Urinary bladder (tissue), 4 donors: Measurements from ENCODE around the gene WDR82. TPM values are rescaled to one million over a fixed set of nuclear protein-coding genes. Genes with fewer than 3 reads are reported as not detected.

Source experiments
- DNase-seq: peaks from one replicate; pipeline ENCODE4 v3.0.0-alpha.2; 2015; ENCODE audit errors: extremely low spot score
- H3K27ac ChIP-seq: one replicate; pipeline ENCODE4 v1.5.1; 2013; ENCODE audit warnings: low read depth, mild to moderate bottlenecking, moderate library complexity
- H3K36me3 ChIP-seq: one replicate; pipeline ENCODE4 v1.6.1; 2013; ENCODE audit warnings: mild to moderate bottlenecking, moderate library complexity; ENCODE audit not compliant: insufficient read depth
- H3K4me1 ChIP-seq: one replicate; pipeline ENCODE4 v1.6.1; 2013; ENCODE audit warnings: mild to moderate bottlenecking, moderate library complexity; ENCODE audit not compliant: insufficient read depth
- H3K4me3 ChIP-seq: one replicate; pipeline ENCODE4 v1.5.1; 2013; ENCODE audit warnings: low read depth, low read length
- WGBS: extraction: QIAGEN DNeasy Blood & Tissue Kit; methylation state at CpG from one replicate; pipeline ENCODE4 v1.1.7; 2013; 5-methylcytosine and 5-hydroxymethylcytosine counted together
- polyA plus RNA-seq: library from polyadenylated mRNA; stranded (reverse); fragments of 200-250 nt; gene quantifications from one replicate; pipeline ENCODE4 v1.2.3, GENCODE V29; 2013
- total RNA-seq: library from RNA; depleted of rRNA; stranded (reverse); fragments of >200 nt; gene quantifications from one replicate; pipeline ENCODE4 v1.2.3, GENCODE V29; 2014
- donor health status: healthy with polysubstance abuse.
- donor health status: healthy.

Gene WDR82
- total and polyA plus RNA-seq, 2 donors = 70.2 to 73.7 TPM

DNA sequence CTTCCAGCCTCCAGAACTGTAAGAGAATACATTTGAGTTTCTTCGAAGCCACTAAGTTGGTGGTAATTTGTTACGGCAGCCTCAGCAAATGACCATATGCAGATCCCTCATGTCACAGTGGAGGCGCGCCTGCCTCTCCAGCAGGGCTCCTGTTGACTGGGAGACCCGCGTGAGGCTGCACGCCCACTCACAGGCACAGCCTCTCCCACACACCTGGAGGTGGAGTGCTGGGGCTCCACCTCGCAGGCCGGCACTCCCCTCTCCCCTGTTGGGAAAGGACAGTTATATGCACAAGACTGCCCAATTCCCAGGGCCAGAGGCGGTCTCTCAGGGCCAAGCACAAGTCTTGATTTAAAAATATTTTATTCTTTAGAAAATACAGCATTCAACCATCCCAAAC is 50.2 kb downstream of the WDR82 start:
- Histone ChIP-seq H3K36me3 (peaks cover 5% of the 10 kb centered on the region), H3K4me3 (no peak overlapping the region), H3K4me1 (no peaks in the 10 kb centered on the region), H3K27ac (no peak overlapping the region)
- WGBS = 87% methylated on average over 10 of the region's 10 CpGs
- DNase-seq = no peak

DNA sequence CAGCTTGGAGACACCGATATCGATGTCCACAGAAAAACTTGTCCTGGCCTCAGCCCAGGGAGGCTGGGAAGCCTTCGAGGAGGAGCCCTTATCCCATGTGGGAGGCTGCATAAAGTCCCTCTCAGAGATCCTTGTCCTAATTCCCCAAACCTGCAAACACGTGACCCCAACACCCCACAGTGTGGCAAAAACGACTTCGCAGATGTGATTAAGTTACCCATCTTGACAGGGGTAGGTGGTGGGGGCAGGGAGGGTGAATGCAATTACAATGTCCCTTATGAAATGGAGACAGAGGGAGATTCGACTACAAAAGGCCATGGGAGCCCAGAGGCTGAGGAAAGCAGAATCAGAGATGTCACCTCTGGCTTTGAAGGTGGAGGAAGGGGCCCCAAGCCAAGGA is 50.7 kb downstream of the WDR82 start:
- H3K4me3 ChIP-seq = no peak overlapping the region
- H3K27ac ChIP-seq = no peak overlapping the region
- 79% methylated on average over 7 of the region's 7 CpGs for WGBS
- no peak for DNase-seq
- peaks cover 5% of the 10 kb centered on the region for H3K36me3 ChIP-seq
- H3K4me1 ChIP-seq = no peaks in the 10 kb centered on the region

DNA sequence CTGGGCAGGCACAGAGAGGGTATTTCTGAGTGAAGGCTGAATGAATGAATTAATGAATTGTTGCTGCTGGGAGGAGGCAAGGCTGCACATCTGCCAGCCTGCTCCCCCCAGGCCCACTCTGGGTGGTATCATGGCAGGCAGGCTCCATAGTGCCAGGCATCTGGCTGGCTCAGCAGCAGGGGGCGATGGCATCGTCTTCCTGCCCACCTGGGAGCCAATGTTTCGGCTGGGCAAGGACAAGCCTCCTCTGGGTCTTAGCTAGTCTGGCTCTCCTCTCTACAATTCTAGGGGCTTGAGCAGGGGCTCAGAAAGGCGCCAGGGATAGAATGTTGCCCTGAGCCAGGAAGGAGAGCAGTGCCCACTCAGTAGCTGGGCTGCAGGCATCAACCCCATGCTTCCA is 51.3 kb downstream of the WDR82 start:
- 89% methylated on average over 4 of the region's 4 CpGs for WGBS
- no peaks in the 10 kb centered on the region for H3K4me1 ChIP-seq
- no peak overlapping the region for H3K4me3 ChIP-seq
- no peak overlapping the region for H3K27ac ChIP-seq
- DNase-seq = no peak
- H3K36me3 ChIP-seq = peaks cover 5% of the 10 kb centered on the region

DNA sequence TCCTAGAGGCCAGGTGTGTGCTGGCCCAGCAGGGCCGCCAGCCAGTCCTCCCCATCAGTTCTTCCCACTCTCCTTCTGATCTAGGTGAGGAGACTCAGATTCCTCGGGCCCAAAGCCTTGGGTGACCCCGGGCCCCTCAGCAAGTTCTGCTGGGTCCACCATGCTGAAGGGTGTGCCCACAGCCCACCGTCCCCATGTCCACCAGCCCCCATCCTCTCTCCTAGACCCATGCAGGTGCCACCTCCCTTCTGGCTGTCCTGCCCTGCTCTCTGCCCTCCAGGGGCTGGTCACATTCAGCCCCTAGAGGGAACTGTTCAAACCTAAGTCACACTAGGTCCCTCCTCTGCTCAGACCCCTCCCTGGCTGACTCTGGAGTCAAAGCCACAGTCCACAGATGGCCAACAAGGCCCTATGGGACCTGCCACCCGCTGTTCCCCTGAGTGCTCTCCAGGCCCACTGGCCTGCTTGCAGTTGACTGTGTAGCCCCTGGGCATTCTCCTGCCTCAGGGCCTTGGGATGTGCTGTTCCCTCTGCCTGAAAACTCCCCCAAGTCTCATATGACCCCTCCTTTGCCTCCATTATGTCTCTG is 52.1 kb downstream of the WDR82 start:
- no peak for DNase-seq
- no peaks in the 10 kb centered on the region for H3K4me1 ChIP-seq
- no peak overlapping the region for H3K4me3 ChIP-seq
- H3K27ac ChIP-seq = no peak overlapping the region
- H3K36me3 ChIP-seq = peaks cover 5% of the 10 kb centered on the region
- 82% methylated on average over 5 of the region's 5 CpGs for WGBS

DNA sequence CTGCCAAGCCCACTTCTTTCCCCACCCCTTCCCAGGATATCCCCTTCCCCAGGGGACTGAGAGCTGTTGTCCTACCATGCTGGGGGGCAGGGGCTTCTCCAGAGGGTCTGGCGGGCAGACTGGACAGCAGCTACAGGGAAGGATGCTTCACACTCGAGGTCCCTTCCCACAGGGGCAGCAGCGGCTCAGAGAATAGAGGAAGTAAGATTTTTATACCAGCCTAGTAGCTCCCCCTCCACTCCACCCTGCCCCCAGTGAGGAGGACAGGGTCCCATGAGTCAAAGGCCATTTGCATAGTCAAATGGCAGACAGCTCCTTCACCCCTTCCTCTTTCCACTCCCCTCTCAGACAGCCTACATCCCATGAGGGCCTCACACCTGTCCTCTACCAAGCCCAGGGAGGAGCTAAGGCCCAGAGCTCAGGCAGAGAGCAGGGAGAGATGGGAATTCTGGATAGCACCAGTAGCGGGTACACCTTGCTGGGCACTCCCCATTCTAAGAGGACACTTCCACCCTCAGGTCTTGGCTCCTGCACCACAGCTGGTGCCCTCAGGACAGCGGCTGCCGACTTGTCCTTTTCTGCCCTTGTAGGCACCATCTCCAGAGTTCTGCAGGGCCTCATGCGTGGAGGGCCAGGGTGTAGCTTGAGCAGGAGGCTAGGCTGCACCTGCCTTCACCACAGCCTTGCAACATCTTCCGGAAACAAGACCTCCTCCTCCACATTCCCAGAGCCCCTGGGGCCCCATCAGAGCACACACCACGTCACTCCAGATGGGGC is 52.8 kb downstream of the WDR82 start, which contains the start of gene TLR9:
Gene TLR9 (minus strand): TSS at position 194 of the 777 bp plus-strand sequence. CDS start 116 bp downstream, at position 78.
- H3K4me3 ChIP-seq = no peak within 1 kb of the TSS
- no peak for DNase-seq
- peaks cover 5% of the 10 kb centered on the region for H3K36me3 ChIP-seq
- 73% methylated on average over 9 of the region's 9 CpGs for WGBS
- H3K27ac ChIP-seq = no peak within 1 kb of the TSS
- H3K4me1 ChIP-seq = no peaks in the 10 kb centered on the region

DNA sequence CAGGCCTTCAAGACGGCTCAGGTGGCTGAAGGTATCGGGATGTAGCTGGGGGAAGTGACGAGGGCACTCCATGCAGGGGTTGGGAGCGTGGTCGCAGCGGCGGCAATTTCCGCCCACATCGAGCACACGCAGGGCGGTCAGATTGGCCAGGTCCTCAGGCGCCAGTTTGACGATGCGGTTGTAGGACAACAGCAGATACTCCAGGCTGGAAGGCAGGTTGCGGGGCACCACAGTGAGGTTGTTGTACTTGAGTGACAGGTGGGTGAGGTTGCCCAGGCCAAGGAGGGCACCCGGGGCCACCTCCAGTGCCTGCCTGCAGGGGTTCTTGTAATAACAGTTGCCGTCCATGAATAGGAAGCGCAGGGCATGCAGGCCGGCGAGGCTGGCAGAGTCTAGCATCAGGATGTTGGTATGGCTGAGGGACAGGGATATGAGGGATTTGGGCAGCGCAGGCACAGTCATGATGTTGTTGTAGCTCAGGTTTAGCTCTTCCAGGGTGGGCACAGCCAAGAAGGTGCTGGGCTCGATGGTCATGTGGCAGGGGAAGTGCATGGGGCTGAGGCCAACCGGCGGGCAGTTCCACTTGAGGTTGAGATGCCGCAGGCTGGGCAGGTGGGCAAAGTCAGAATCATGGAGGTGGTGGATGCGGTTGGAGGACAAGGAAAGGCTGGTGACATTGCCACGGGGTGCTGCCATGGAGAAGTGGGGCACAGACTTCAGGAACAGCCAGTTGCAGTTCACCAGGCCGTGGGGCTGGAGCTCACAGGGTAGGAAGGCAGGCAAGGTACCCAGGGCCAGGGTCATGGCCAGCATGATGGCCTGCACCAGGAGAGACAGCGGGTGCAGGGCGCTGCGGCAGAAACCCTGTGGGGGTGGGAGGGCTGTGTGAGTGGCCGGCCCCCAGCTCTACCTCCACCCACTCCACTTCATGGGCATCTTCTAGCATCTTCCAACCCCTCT is 54.7 kb downstream of the WDR82 start:
- 94% methylated on average over 32 of the region's 32 CpGs for WGBS
- H3K36me3 ChIP-seq = peaks cover 1% of the 10 kb centered on the region
- no peak for DNase-seq
- H3K27ac ChIP-seq = no peak overlapping the region
- H3K4me1 ChIP-seq = no peaks in the 10 kb centered on the region
- H3K4me3 ChIP-seq = no peak overlapping the region

DNA sequence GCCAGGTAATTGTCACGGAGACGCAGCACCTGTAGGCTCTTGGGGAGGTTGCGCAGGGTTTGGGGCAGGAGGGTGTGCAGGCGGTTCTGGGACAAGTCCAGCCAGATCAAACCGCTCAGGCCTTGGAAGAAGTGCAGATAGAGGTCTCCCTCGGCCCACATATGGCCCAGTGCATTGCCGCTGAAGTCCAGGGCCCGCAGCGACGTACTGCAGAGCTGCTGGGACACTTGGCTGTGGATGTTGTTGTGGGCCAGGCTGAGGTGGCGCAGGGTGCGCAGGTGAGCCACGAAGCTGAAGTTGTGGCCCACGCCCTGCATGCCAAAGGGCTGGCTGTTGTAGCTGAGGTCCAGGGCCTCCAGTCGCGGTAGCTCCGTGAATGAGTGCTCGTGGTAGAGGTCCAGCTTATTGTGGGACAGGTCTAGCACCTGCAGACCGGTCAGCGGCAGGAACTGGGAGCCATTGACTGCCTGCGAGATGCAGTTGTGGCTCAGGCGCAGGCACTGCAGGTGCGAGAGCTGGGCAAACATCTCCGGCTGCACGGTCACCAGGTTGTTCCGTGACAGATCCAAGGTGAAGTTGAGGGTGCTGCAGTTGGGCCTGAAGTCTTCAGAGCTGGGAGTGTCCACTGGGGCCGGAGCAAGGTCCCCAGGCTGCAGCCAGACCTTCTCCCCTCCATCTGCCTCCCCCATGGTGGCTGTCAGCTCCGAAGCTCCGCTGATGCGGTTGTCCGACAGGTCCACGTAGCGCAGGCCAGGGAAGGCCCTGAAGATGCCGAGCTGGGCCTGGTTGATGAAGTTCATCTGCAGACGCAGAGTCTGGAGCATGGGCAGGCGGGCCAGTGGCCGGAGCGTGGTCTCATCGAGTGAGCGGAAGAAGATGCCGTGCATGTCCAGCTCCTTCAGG is 55.9 kb downstream of the WDR82 start:
- Histone ChIP-seq H3K36me3 (no peaks in the 10 kb centered on the region), H3K4me3 (no peak overlapping the region), H3K27ac (no peak overlapping the region), H3K4me1 (no peaks in the 10 kb centered on the region)
- no peak for DNase-seq
- 92% methylated on average over 41 of the region's 41 CpGs for WGBS

DNA sequence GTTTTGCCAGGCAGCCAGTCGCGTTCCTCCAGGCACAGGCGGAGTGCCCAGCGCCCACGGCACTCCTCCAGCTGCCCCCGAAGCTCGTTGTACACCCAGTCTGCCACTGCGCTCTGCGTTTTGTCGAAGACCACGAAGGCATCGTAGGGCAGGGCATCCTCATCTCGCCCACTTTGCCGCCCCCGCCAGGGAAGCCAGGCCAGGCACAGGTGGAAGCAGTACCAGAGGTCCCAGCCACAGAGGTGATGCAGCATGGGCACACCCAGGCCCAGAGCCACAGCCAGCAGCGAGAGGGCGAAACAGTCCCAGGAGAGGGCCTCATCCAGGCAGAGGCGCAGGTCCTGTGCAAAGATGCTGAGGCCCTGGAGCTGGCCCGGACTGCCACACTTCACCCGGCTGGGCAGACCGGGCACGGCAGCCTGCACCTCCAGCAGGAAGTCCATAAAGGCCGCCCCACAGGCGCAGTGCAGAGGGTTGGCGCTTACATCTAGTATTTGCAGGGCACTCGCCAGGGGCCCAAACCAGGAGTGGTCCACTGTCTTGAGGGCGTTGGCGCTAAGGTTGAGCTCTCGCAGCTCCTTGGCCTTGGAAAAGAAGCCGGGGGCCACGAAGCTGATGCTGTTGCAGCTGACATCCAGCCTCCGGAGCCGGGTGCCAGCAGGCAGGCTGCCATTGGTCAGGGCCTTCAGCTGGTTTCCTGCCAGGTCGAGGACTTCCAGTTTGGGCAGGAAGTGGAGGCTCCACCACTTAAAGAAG is 56.7 kb downstream of the WDR82 start:
- Histone ChIP-seq H3K4me3 (no peak overlapping the region), H3K36me3 (no peaks in the 10 kb centered on the region), H3K4me1 (no peaks in the 10 kb centered on the region), H3K27ac (no peak overlapping the region)
- DNase-seq = no peak
- WGBS = 82% methylated on average over 34 of the region's 34 CpGs

DNA sequence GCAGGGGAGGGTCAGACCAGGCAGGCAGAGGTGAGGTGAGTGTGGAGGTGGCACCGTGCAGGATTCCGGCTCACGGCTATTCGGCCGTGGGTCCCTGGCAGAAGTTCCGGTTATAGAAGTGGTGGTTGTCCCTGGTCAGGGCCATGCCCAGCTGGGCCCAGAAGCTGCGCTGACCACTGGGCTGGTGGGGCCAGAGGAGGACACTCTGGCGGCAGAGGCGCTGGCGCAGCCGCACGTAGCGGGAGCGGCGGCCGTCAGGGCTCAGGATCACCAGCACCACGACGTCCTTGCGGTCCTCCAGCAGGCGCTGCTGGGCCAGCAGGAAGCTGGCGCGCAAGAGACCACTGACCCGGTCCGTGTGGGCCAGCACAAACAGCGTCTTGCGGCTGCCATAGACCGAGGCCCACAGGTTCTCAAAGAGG is 57.3 kb downstream of the WDR82 start:
- no peak for DNase-seq
- Histone ChIP-seq H3K4me1 (no peaks in the 10 kb centered on the region), H3K36me3 (no peaks in the 10 kb centered on the region), H3K27ac (no peak overlapping the region), H3K4me3 (no peak overlapping the region)
- 96% methylated on average over 27 of the region's 27 CpGs for WGBS

DNA sequence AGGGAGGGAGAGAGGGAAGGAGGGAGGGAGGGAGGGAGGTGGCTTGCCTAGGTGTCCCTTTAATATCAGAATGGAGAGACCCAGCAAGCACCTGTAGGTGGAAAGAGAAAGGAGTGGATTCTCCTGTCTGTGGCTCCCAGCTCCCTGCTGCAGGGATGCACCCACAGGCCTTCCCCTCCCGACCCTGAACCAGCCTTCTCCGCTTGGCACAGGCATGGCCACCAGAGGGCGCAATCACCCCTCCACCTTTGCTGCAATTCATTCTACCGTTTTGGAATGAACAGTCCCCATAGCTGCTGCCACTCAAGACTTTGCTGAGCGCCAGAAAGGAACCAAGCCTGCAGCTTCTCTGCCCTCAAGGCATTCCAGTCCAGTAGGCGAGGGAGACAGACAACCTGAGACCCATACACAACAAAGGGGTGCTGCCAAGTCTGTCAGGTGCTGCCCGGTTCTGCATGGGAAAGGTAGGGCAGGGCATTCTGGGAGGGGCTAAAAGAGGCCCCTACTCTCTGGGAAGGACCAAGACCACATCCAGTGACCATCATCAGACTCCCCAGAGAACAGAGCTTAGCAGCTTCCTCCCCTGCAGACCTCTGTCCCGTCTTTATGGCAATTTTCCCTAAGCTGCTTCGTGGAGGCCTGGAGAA is 57.9 kb downstream of the WDR82 start:
- Histone ChIP-seq H3K4me1 (no peaks in the 10 kb centered on the region), H3K4me3 (no peak overlapping the region), H3K27ac (no peak overlapping the region), H3K36me3 (no peaks in the 10 kb centered on the region)
- DNase-seq = no peak
- 31% methylated on average over 9 of the region's 9 CpGs for WGBS

DNA sequence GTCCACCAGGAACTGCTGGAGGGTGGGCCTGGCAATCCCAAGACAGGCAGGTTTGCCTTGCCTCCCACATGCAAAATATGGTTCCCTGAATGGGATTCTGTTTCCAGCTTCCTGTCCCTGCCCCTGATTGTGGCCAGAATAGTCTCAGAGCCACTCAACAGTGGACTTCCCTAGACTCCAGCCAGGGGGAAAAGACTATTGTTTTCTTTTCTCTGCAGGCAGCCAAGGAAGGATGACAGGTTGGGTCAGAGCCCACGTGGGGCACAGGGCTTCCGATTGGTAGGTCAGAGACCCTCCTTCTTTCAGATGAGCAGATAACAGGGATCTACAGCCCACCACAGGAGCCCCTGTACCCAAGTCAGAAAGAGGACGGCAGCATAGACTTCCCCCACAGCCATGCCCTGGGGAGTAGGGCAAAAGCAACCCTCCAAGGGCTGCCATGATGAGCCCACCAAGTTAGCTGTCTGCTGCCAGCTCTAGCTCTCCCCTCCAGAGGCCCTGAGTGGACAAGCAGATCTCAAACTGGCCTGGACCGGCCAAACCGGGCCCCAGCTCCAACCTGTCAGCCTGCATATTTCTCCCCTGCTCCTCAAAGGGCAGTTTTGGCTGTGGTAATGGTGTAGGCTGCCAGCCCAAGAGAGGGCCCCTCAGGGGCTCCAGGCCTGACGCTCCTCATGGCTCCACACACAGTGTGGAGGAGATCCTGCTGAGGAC is 59.4 kb downstream of the WDR82 start:
- H3K4me3 ChIP-seq = no peak overlapping the region
- 56% methylated on average over 6 of the region's 6 CpGs for WGBS
- H3K4me1 ChIP-seq = no peaks in the 10 kb centered on the region
- no peak for DNase-seq
- peak overlapping the region; percentile 79 for H3K27ac ChIP-seq
- no peaks in the 10 kb centered on the region for H3K36me3 ChIP-seq
